Left cardiac atrium (tissue), 4 donors: ENCODE measurements around the gene MYO1D. TPM values are rescaled to one million over a fixed set of nuclear protein-coding genes. Genes with fewer than 3 reads are reported as not detected.
"Not testable (repeated sequence)": the region's sequence is repeated elsewhere in the genome, so short reads cannot be mapped to it uniquely, and the experiment has no call there.

Experiments used
- ATAC-seq, 2 donors: fragments of 200-7000 bp; cut with Tn5 transposase; one replicate each; pipeline ENCODE4 v1.9.1; 2020; ENCODE audit warnings: mild to moderate bottlenecking in 2 of 2, moderate library complexity in 2 of 2
- DNase-seq: peaks from one replicate; pipeline ENCODE4 v3.0.0-alpha.2; 2020
- intact Hi-C, 2 donors: fragments of 100-400 bp; cut with DNase I; formaldehyde crosslinking; loops; one replicate each; pipeline versions ENCODE4 v1.14.1 to v1.15.1; 2022 to 2023
- long read RNA-seq: library from polyadenylated mRNA; unstranded; transcript quantifications from one replicate; pipeline ENCODE4 v2.0.0, GENCODE V29; 2021
- total RNA-seq, 2 donors: library from RNA; stranded (reverse); fragmentation: NEBNext Ultra II Directional; extraction: Animal tissue kit (Norgen Biotek cat#: 25700); gene quantifications; one replicate each; pipeline ENCODE4 v1.2.1, GENCODE V29; 2021
- donor health status: DM: no; HTN: yes; CAD: no.
- donor health status: DM: no; HTN: yes; CAD: no; lungs with severe emphysema.
- donor health status: DM: yes; HTN: yes; CAD: no.
- donor health status: Dilated cardiomyopathy.

MYO1D gene
- 10 to 100 TPM in 1 of 2 donors, 1 to 10 TPM in 1; 9.5 to 21.8 TPM for total RNA-seq
- long read RNA-seq, partial matches to known transcripts = 1 of 6 reads
- long read RNA-seq, other reads (novel, unspliced or antisense) = 5 of 6 reads

DNA sequence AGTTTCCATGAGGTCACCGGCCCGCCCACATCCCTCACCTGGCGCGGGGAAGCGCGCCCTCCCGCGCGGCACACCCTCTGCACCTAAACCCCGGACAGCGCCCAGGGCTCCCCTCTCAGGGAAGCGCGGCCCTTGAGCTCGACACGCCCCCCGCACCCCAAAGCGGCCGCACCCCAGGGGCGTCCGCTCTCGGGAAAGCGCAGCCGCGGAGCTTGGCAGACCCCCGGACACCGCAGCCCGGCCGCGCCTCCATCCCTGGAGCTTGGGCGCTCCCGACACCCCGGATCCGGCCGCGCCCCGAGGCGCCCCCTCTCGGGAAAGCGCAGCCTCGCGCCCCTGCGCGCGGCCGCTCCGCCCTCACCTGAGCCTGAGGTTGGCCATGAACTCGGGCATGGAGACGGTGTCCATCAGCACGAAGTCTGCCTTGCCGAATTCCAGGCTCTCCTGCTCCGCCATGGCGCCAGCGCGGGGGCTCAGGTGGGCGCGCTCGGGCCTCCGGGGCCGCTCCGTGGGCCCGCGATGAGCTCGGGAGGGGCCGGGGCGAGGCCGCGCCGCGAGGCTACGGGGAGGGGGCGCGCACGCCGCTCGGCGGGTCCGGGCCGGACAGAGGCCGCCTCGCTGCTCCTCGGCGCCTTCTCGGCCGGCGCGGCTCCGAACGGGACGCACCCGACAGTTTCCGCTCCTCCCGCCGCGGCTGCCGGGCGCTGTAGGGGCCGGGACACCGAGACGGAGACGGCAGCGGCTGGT, at the start of gene MYO1D:
TSS of gene MYO1D (minus strand) at position 708 of the 747 bp plus-strand sequence. CDS start at position 456, 252 bp downstream.
- intact Hi-C loops = loop anchor here (1.0 to 5.0 kb wide), 3 partner anchors 32 to 94 kb away; no protein-coding TSS in a partner anchor
- peak; percentile 38 to 59 for ATAC-seq
- peak; percentile 60 for DNase-seq

GRCh38 chr17:32926183-32926582, 49.3 kb upstream of the MYO1D start:
- ATAC-seq (no peak), DNase-seq (no peak)
- intact Hi-C loops = no loop called here

DNA sequence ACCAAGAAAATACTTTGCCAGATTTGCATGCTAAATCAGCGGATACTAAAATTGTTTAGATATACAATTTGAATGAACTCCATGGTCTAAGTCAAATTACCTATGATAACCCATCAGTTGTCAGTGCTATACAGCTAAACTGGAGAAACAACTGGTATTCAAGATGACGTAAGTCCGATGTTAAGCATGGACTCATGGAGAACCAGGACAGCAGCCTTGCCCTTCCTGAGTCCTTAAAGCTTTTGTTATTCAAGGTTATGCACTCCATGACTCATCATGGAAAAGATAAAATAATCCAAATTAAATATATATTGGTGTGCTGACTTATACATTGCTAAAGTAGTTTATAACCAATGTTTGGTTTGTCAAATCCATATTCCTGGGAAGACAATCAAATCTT, 47.0 kb upstream of the MYO1D start:
- DNase-seq, ATAC-seq, intact Hi-C loops: not testable (repeated sequence)

DNA sequence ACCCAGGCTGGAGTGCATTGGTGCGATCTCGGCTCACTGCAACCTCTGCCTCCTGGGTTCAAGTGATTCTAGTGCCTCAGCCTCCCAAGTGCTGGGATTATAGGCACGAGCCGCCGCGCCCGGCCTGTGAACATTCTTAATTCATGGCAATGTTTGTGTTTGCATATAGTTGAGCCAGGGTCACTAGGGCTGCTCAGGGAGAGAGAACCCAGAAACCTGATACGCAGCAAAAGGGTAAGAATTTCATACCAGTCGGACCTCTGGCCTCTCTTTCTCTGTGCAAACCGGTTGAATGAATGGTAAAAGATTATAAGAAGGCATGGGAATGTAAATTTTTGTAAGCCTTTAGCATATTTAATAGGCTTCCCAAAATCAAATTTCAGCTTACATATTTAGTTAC, 44.1 kb upstream of the MYO1D start:
- ATAC-seq = no peak
- intact Hi-C loops = no loop called here
- DNase-seq = no peak

DNA sequence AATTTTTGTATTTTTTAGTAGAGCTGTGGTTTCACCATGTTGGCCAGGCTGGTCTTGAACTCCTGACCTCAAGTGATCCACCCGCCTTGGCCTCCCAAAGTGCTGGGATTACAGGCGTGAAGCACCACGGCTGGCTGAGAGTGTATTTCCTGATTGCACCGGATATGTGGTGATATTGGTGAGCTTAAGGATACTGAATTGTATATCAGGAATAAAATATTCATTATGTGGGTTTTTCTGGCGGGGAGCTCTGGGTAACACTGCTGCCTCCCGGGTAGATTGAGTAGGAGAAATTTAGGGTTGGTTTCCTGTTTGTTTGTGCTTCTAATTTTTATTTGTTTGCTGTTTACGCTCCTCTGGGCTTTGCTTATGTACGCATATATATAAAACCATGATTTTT, 43.4 kb upstream of the MYO1D start:
- intact Hi-C loops = no loop called here
- no peak for ATAC-seq
- no peak for DNase-seq

- not testable (repeated sequence) for DNase-seq, ATAC-seq
- intact Hi-C loops = loop anchor here in 1 of 2 donors (10.0 kb wide), 1 partner anchor 135 kb away; no protein-coding TSS in a partner anchor
Measured at GRCh38 chr17:32919876-32920275, 43.0 kb upstream of the MYO1D start.

GRCh38 chr17:32917842-32918241, 40.9 kb upstream of the MYO1D start:
- ATAC-seq = no peak
- intact Hi-C loops = loop anchor here in 1 of 2 donors (10.0 kb wide), 1 partner anchor 133 kb away; no protein-coding TSS in a partner anchor
- no peak for DNase-seq

DNA sequence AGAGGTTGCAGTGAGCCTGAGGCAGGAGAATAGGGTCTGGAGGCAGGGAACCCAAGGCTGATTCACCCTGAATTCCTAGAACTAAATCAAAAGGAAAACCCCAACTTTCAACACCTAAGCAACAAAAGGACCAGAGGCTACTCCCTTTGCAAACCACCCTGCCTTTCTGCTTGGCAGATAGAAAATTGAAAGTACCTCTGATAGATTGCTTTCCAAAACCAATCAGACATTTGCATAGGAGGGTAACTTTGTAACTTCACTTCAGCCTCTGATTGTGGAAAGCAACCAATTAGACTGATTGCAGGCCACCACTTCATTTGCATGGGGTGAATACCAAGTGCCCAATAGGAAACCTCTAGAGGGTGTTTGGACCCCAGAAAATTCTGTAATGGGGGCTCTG, 40.2 kb upstream of the MYO1D start:
- intact Hi-C loops = loop anchor here in 1 of 2 donors (10.0 kb wide), 1 partner anchor 132 kb away; no protein-coding TSS in a partner anchor
- ATAC-seq = no peak
- DNase-seq = no peak

DNA sequence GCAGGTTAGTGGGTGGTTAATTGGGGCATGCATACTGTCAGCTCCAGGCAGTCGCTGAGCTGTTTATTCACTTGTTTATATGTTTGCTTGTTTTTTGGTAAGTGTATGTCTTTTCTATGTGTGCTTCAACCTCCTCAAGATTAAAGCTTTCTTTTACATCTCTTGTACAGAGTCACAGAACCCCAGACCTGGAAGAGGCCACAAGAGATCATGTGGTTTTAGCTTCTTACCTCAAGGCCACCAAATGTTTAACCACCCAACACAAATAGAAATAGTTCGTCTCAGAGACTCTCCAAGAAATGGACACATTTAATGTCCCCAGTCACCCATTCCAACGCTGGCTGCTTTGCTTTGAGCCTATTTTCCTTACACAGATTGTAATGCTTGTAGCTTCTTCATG, 39.2 kb upstream of the MYO1D start:
- ATAC-seq (no peak), DNase-seq (no peak)
- intact Hi-C loops = loop anchor here in 1 of 2 donors (10.0 kb wide), 1 partner anchor 131 kb away; no protein-coding TSS in a partner anchor

- no peak for DNase-seq
- intact Hi-C loops = loop anchor here in 1 of 2 donors (10.0 kb wide), 1 partner anchor 130 kb away; no protein-coding TSS in a partner anchor
Measured at GRCh38 chr17:32915245-32915644, 38.3 kb upstream of the MYO1D start.

DNA sequence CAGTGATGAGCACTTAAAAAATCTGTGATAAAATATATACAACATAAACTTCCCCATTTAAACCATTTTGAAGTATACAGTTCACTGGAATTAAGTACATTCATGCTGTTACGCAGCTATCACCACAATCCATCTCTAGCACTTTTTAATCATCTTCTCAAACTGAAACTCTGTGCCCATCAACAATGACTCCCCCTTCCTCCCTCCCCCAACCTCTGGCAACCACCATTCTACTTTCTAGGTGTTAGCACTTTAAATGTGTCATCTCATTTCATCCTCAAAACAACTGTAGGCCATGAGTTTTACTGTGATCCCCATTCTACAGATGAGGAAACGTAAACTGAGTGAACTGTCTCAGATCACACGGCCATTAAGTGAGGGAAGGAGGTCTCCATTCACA, 37.3 kb upstream of the MYO1D start:
- ATAC-seq (no peak), DNase-seq (no peak)
- intact Hi-C loops = loop anchor here in 1 of 2 donors (10.0 kb wide), 1 partner anchor 129 kb away; no protein-coding TSS in a partner anchor

More at GRCh38 chr17:32915245-32915644, 38.3 kb upstream of the MYO1D start:
- ATAC-seq = no peak

DNA sequence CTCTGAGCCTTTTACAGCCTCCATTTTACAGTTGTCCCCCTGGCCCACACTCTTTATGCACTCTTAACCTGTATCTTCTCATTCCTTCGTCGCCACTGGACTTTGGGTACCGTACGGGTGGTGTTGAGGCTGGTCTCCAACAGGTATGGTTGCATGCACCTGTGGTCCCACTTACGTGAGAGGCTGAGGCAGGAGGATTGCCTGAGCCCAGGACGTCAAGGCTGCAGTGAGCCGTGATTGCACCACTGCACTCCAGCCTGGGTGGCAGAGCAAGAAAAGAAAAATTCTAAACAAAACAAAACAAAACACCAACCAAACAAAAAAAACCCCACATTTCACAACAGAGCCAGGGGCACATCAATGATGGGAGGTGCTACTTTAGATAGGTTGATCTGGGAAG, 36.7 kb upstream of the MYO1D start:
- intact Hi-C loops = loop anchor here in 1 of 2 donors (10.0 kb wide), 1 partner anchor 129 kb away; no protein-coding TSS in a partner anchor
- ATAC-seq (no peak), DNase-seq (no peak)

- ATAC-seq = peak; percentile 94 to 96
- intact Hi-C loops = loop anchor here in 1 of 2 donors (10.0 kb wide), 1 partner anchor 128 kb away; no protein-coding TSS in a partner anchor
- peak; percentile 58 for DNase-seq
Measured at GRCh38 chr17:32912218-32912897, 35.4 kb upstream of the MYO1D start.

DNA sequence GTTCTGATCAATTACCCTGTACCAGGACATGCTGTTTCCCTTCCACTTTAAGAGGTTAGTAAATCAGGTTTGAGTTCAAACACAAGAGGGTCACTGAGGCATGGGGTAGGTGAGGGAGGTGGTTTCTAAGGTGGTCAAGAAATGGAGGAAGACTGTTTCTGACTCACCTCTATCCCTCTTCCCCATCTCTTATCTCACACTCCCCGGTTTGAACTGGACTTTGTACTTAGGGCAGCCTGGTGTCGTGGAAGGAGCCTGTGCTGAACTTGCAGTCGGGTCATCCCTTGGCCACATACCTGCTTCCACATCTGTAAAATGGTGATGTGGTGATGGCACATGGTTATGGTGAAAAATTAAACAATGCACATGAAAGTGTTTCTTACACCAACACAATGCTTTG, 33.8 kb upstream of the MYO1D start:
- no peak for ATAC-seq
- intact Hi-C loops = loop anchor here (1.0 to 10.0 kb wide), 2 partner anchors 126 to 127 kb away; no protein-coding TSS in a partner anchor

DNA sequence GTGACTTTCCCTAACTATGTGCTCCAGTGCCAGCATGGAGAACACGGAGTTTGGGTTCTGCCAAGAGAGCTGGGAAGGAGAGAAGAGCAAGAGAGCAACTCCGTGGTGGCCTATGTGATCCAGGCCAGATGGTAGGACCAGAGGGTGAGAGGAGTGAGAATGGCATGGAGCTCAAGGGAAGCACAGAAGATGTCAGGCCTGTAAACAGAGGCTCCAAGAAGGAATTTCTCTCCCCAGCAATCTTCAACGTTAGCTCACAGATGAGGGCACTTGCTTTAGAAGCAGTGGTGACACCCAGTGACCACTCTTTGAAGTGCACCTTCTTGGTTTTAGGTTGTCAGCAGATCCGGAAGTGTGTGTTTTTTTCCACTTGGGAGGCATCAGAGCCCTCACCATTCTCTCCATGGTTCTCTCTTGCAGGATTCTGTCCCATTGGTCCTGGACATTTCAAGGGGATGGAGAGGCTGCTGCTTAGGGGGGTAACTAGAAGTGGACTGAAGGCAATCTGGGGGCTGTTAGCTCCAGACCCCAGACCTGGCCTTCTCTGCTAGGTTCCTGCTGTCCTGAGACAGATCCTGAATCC, 33.0 kb upstream of the MYO1D start:
- ATAC-seq (peak; percentile 71 to 72), DNase-seq (peak; percentile 73)
- intact Hi-C loops = loop anchor here (2.0 to 10.0 kb wide), 2 partner anchors 33 to 125 kb away; partner anchors contain the start of gene MYO1D (in 1 of the 2)

More for the DNA sequence above, 33.8 kb upstream of the MYO1D start:
- no peak for DNase-seq

- intact Hi-C loops = no loop called here
- DNase-seq = no peak
- ATAC-seq = no peak
Measured at GRCh38 chr17:32907583-32907982, 30.7 kb upstream of the MYO1D start.

- intact Hi-C loops = no loop called here
- no peak for DNase-seq
- ATAC-seq = no peak
Measured at GRCh38 chr17:32904891-32905290, 28.0 kb upstream of the MYO1D start.

- intact Hi-C loops = no loop called here
- ATAC-seq (no peak), DNase-seq (no peak)
Measured at GRCh38 chr17:32903774-32904673, 27.1 kb upstream of the MYO1D start.
